ENCODE measurements around the gene MAP4K1.
"Not testable (repeated sequence)": the region's sequence is repeated elsewhere in the genome, so short reads cannot be mapped to it uniquely, and the experiment has no call there.

MAP4K1 gene

GRCh38 chr19:38650911-38651584 is 33.3 kb upstream of the MAP4K1 start:
- DNase-seq (ENCODE audit: low read depth in 2 of 2): no peak

DNA sequence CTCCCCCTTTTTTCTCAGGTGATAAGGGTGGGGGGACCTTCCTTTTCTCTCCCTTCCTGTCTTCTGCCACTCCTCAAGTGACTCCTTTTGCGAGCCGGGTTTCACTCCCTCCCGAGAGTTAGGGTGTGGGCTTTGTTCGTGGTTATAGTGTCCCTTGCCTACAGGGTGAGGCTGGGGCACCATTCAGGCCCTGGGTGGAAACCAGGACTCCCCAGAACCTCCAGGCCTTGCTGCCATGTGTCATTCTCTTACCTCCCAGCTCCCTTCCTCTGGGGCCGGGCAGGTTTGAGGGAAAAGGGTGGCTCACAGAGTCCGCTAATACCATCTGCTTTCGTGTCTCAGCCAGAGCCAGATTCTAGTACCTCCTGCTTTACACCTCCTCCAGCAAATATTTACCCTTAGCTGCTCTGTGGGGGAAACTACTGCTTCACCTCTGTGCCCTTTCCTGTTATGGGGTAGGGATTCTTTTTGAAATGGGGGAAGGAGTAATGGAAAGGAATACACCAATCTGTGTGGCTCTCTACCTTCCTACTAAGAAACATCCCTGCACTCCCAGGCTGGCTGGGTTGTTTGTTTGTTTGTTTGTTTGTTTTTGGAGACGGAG is 32.5 kb upstream of the MAP4K1 start:
- DNase-seq (ENCODE audit: low read depth in 2 of 2): no peak

DNA sequence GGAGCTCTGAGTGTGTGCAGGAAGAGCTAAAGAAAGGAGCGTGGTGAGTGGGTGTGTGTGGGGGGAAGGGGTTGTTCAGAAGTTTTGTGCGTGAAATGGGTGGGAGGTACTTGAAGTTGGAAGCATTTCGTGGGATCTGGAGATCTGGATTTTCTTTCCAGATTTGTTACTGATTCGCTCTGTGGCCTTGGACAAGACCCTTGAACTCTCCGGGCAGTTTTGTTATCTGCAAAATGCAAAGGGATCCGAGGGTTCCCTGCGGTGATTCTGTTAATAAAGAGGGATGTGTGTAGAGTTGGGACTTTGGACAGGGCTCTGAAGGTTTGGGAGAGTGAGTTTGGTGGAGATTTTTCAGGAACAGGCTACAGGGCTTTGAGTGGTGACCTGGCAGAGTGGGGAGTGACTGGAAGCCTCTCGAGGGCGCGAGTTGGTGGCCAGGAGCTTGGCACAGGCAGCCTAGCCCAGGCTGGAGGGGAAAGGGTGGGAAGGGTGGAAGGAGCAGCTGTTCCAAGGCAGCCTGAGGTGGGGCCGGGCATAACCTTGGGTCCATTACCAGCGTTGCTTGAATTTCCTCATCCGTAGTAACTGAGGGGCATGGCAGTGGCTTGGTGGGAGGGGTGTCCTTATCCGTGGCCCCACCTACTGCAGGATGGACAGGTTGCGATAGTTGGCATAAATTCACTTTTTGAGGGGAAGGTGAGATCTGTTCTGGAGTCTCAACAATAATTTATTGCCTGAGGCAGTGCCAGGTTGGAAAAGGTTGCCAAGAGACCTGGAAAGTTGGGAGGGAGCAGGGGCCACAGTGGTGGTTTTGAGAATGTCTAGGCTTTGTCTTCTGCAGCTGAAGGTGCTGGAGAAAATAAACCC is 31.8 kb upstream of the MAP4K1 start:
- no peak for DNase-seq (ENCODE audit: low read depth in 2 of 2)

- no peak for DNase-seq (ENCODE audit: low read depth in 2 of 2)
These were observed 31.1 kb upstream of the MAP4K1 start for GRCh38 chr19:38648769-38649304.

- DNase-seq (ENCODE audit: low read depth in 2 of 2): no peak
These were observed 30.4 kb upstream of the MAP4K1 start for GRCh38 chr19:38647966-38648768.

DNA sequence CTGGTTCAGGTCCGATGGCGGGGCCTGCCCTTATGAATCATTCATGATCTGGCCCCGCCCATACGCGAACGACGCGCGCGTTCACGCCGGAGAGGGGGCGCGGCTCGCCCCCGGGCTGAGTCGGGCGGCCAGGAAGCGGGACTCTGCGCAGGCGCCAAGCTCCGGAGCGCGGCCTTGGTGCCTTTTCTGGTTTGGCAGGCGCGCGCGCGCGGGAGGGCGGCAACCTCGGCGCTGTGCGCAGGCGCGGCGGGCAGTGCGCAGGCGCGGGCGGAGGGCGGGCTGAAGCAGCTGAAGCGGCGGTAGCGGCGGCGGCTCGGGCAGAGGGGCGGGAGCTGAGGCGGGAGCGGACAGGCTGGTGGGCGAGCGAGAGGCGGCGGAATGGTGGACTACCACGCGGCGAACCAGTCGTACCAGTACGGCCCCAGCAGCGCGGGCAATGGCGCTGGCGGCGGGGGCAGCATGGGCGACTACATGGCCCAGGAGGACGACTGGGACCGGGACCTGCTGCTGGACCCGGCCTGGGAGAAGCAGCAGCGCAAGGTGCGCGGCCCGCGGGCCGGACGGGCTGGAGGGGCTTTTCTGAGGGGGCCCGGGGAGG is 29.7 kb upstream of the MAP4K1 start, which contains the start of gene ACTN4:
ACTN4 (plus strand) TSS at position 282 of the 598 bp plus-strand sequence; CDS start at position 379, 97 bp downstream.
- DNase-seq (ENCODE audit: low read depth in 2 of 2): peak; percentile 100

DNA sequence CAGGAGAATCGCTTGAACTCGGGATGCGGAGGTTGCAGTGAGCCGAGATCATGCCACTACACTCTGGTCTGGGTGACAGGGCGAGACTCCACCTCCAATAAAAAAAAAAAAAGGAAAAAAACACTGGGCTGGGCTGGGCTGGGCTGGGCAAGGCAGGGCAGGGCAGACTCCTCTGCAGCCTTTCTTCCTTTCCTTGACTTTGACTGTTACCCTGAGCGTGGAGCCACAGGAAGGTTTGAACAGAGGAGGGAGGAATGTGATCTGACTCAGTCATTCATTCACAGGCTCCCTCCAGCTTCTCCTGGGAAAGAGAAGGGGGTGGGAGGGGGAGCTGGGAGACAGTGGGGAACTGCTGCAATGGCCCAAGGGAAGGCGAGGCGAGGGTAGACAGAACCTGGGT is 27.0 kb upstream of the MAP4K1 start:
- no peak for DNase-seq (ENCODE audit: low read depth in 2 of 2)

GRCh38 chr19:38642176-38642575 is 24.4 kb upstream of the MAP4K1 start:
- no peak for DNase-seq (ENCODE audit: low read depth in 2 of 2)

GRCh38 chr19:38640368-38640767 is 22.6 kb upstream of the MAP4K1 start:
- DNase-seq (ENCODE audit: low read depth in 2 of 2): no peak

DNA sequence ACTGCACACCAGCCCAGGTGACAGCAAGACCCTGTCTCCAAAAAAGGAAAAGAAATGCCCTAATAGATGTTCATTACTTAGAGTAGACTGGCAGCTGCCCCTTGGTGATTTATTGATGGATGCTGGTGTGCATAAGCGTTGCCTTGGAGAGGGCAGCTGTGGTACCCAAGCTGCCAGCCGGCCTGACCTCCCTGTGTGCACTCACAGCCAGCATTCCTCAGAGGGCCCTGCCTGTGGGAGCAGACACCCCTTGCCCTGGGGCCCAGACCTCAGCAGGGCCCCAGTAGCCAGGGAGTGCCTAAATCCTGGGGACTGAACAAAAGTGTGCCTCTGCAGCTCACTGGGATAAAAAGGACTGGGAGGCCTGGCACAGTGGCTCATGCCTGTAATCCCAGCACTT is 21.9 kb upstream of the MAP4K1 start:
- DNase-seq (ENCODE audit: low read depth in 2 of 2): no peak

GRCh38 chr19:38638461-38638860 is 20.7 kb upstream of the MAP4K1 start:
- no peak for DNase-seq (ENCODE audit: low read depth in 2 of 2)

- DNase-seq (ENCODE audit: low read depth in 2 of 2): no peak
These were observed 18.0 kb upstream of the MAP4K1 start for GRCh38 chr19:38635483-38636399.

GRCh38 chr19:38634757-38635482 is 17.2 kb upstream of the MAP4K1 start:
- DNase-seq (ENCODE audit: low read depth in 2 of 2): peak; percentile 63 to 70

DNA sequence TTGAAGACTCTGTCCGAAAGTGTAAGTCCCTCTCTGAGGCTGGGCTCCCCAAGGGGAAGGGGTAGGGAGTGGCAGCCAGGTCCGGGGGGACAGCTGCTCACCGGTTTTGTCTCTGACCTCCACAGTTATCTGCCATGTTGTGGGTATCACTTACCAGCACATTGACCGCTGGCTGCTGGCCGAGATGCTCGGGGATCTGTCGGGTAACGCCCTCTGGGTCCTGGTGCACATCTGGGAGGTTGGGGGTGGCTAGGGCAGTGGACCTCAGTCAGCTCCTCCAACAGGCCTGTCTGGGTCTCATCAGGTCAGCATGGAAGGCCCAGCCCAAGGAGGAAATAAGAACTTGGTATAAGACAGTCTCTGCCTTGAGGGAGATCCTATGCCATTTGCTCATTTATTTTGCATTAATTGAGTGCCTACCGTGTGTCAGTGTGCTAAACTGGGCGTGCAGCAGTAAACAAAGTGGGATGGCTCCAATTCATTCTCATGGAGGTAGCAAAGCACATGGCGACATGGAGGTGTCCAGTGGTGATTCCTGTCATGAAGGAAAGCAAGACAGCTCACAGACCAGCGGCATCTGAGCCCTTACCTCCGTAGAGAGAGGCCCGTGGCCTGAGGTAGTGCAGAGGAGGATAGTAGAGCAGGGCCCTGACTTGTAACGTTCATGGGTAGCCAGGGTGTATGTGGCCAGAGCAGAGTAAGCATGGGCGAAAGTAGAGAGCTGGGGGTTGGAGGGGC is 14.9 kb upstream of the MAP4K1 start:
- DNase-seq (ENCODE audit: low read depth in 2 of 2): no peak

DNA sequence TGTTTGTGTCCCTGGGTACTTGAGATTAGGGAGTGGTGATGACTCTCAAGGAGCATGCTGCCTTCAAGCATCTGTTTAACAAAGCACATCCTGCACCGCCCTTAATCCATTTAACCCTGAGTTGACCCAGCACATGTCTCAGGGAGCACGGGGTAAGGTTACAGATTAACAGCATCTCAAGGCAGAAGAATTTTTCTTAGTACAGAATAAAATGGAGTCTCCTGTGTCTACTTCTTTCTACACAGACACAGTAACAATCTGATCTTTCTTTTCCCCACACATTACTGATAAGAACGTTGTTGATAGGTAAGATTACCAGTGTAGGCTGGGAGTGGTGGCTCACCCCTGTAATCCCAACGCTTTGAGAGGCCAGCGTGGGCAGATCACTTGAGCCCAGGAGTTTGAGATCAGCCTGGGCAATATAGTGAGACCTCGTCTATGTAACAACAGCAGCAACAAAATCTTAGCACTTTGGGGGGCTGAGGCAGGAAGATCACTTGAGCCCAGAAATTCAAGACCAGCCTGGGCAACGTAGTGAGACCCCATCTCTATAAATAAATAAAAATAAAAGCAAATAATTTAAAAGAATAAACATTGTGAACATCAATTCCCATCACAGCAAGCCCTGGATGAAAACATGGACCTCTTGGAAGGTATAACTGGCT is 14.2 kb upstream of the MAP4K1 start:
- not testable (repeated sequence) for DNase-seq (ENCODE audit: low read depth in 2 of 2)

DNA sequence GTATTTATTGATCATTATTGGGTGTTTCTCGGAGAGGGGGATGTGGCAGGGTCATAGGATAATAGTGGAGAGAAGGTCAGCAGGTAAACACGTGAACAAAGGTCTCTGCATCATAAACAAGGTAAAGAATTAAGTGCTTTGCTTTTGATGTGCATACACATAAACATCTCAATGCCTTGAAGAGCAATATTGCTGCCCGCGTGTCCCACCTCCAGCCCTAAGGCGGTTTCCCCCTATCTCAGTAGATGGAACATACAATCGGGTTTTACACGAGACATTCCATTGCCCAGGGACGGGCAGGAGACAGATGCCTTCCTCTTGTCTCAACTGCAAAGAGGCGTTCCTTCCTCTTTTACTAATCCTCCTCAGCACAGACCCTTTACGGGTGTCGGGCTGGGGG is 13.5 kb upstream of the MAP4K1 start:
- DNase-seq (ENCODE audit: low read depth in 2 of 2): not testable (repeated sequence)

- no peak for DNase-seq (ENCODE audit: low read depth in 2 of 2)
These were observed 11.8 kb upstream of the MAP4K1 start for GRCh38 chr19:38629568-38629967.

- no peak for DNase-seq (ENCODE audit: low read depth in 2 of 2)
These were observed 8.6 kb upstream of the MAP4K1 start for GRCh38 chr19:38626401-38626800.

All from stimulated activated CD4-positive, alpha-beta T cell treated with anti-CD3 and anti-CD28 coated beads, Interleukin-1b, Interleukin-23, amount 100 ng/mL, for 4 hours (primary cell).